ENCODE measurements around the gene PDPR.
"Not testable (repeated sequence)": the region's sequence is repeated elsewhere in the genome, so short reads cannot be mapped to it uniquely, and the experiment has no call there.

The PDPR gene

GRCh38 chr16:70135796-70136195 is 21.7 kb downstream of the PDPR start:
- not testable (repeated sequence) for DNase-seq

GRCh38 chr16:70136595-70136994 is 22.5 kb downstream of the PDPR start:
- DNase-seq, result not testable (repeated sequence)

GRCh38 chr16:70142739-70143138 is 28.6 kb downstream of the PDPR start:
- DNase-seq, result not testable (repeated sequence)

- DNase-seq, result not testable (repeated sequence)
These were observed 29.2 kb downstream of the PDPR start for GRCh38 chr16:70143231-70143895.

GRCh38 chr16:70147853-70148252 is 33.7 kb downstream of the PDPR start:
- not testable (repeated sequence) for DNase-seq

GRCh38 chr16:70148453-70148852 is 34.3 kb downstream of the PDPR start:
- DNase-seq, result not testable (repeated sequence)

- DNase-seq, result not testable (repeated sequence)
These were observed 35.2 kb downstream of the PDPR start for GRCh38 chr16:70149296-70149695.

GRCh38 chr16:70151391-70151790 is 37.3 kb downstream of the PDPR start:
- DNase-seq, result no peak

GRCh38 chr16:70151941-70152509 is 37.9 kb downstream of the PDPR start:
- no peak for DNase-seq

GRCh38 chr16:70152578-70153302 is 38.6 kb downstream of the PDPR start:
- no peak for DNase-seq

- DNase-seq, result not testable (repeated sequence)
These were observed 40.6 kb downstream of the PDPR start for GRCh38 chr16:70154736-70155135.

- DNase-seq, result no peak
These were observed 42.3 kb downstream of the PDPR start for GRCh38 chr16:70156207-70156978.

GRCh38 chr16:70157105-70157476 is 43.0 kb downstream of the PDPR start:
- no peak for DNase-seq

- no peak for DNase-seq
These were observed 43.5 kb downstream of the PDPR start for GRCh38 chr16:70157477-70158260.

GRCh38 chr16:70158261-70158939 is 44.3 kb downstream of the PDPR start:
- no peak for DNase-seq

- DNase-seq, result no peak
These were observed 45.5 kb downstream of the PDPR start for GRCh38 chr16:70159355-70160348.

- no peak for DNase-seq
These were observed 46.3 kb downstream of the PDPR start for GRCh38 chr16:70160388-70160787.

- no peak for DNase-seq
These were observed 46.7 kb downstream of the PDPR start for GRCh38 chr16:70160821-70161220.

- no peak for DNase-seq
These were observed 47.2 kb downstream of the PDPR start for GRCh38 chr16:70161350-70161749.

GRCh38 chr16:70162041-70162451 is 47.9 kb downstream of the PDPR start:
- DNase-seq, result no peak

- no peak for DNase-seq
These were observed 49.5 kb downstream of the PDPR start for GRCh38 chr16:70163596-70163995.
